ENCODE measurements around the gene BPIFA1. TPM values are rescaled to one million over a fixed set of nuclear protein-coding genes. Genes with fewer than 3 reads are reported as not detected.

The BPIFA1 gene
- total RNA-seq, 1 donor from 2014 or later, result not detected

Other genes starting within 250 kb of the BPIFA1 start
- gene SUN5, start 231.6 kb upstream of the BPIFA1 start, total RNA-seq, result not detected in 2 replicates
- not detected in 2 replicates for gene BPIFB2, start 228.3 kb upstream of the BPIFA1 start, total RNA-seq
- not detected in 2 replicates for gene BPIFB6, start 204.3 kb upstream of the BPIFA1 start, total RNA-seq
- gene BPIFB3, start 182.1 kb upstream of the BPIFA1 start, total RNA-seq, result not detected in 2 replicates
- gene BPIFB4, start 156.4 kb upstream of the BPIFA1 start, total RNA-seq, result not detected in 2 replicates
- gene BPIFA2, start 67.8 kb upstream of the BPIFA1 start, total RNA-seq, result not detected in 2 replicates
- gene BPIFA3, start 18.6 kb upstream of the BPIFA1 start, total RNA-seq, result not detected in 2 replicates
- gene BPIFB1, start 47.2 kb downstream of the BPIFA1 start, total RNA-seq, result not detected in 2 replicates
- 39.0 and 42.5 TPM in 2 replicates for gene CDK5RAP1, start 165.5 kb downstream of the BPIFA1 start, total RNA-seq
- gene SNTA1, start 207.8 kb downstream of the BPIFA1 start, total RNA-seq, result 1.3 and 1.4 TPM in 2 replicates

Measured in T-helper 1 cell treated with Interleukin-12 subunit alpha and Interleukin-12 subunit beta and Interleukin-4 antibody, amounts not matched to agents 30 ng/mL and 1 ng/mL, for 36 hours (primary cell).